PFSK-1 (cell line): ENCODE measurements around the gene OR5K1.

Experiments
- POLR2AphosphoS5 ChIP-seq: IDR thresholded peaks from 2 replicates; pipeline ENCODE4 v1.6.1; 2012; ENCODE audit warnings: low read depth, mild to moderate bottlenecking, control low read depth, low read length, moderate library complexity
- SIN3A ChIP-seq: IDR thresholded peaks from 2 replicates; pipeline ENCODE4 v1.6.1; 2012; ENCODE audit warnings: mild to moderate bottlenecking, low read length, moderate library complexity, borderline replicate concordance; ENCODE audit not compliant: insufficient read depth
- TAF1 ChIP-seq: IDR thresholded peaks from 2 replicates; pipeline ENCODE4 v1.6.1; 2012; ENCODE audit warnings: low read length, control low read depth, borderline replicate concordance; ENCODE audit not compliant: insufficient read depth

DNA sequence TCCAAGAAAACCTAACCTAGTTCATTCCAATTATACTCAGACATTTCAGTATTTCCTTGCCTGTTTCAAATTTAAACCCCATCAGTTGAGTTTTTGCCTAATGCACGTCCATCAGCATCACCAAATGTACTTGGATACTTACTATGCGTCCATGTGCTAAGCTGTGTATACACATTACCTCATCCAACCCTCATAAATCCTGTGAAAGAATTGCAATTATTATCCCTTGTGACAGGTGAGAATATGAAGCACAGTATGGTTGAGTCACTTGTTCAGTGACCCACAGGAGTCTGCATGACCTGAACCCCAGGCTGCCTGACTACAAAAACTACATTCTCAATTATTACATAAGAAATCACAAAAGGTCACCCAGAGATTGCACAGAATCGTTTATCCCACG is 37.0 kb downstream of the OR5K1 start:
- TF ChIP-seq SIN3A, result no peak
- no peak for TF ChIP-seq POLR2AphosphoS5
- TF ChIP-seq TAF1, result no peak
